ENCODE results near the gene SLC6A9.

SLC6A9 gene

GRCh38 chr1:44036409-44037139 lies 5.3 kb upstream of the SLC6A9 start:
- Histone ChIP-seq H3K4me3 (ENCODE audit: low read length) (no peak overlapping the region), H3K27me3 (ENCODE audit: control insufficient read depth, insufficient read depth, low read length) (no peaks in the 10 kb centered on the region), H3K4me1 (ENCODE audit: control insufficient read depth, insufficient read depth, low read length) (peaks cover 5% of the 10 kb centered on the region; the same call in 1 of the 2 replicates), H3K27ac (ENCODE audit: low read length) (no peak overlapping the region), H3K9me3 (ENCODE audit: control insufficient read depth, insufficient read depth, low read length) (no peaks in the 10 kb centered on the region), H3K36me3 (ENCODE audit: control insufficient read depth, insufficient read depth, low read length) (no peaks in the 10 kb centered on the region)
- no peak for DNase-seq (ENCODE audit: low read depth, low spot score)
- no CpG with 5 or more reads among the region's 6 CpGs for WGBS (ENCODE audit: insufficient coverage, insufficient read length)

GRCh38 chr1:44035726-44036408 lies 4.6 kb upstream of the SLC6A9 start:
- Histone ChIP-seq H3K36me3 (ENCODE audit: control insufficient read depth, insufficient read depth, low read length) (no peaks in the 10 kb centered on the region), H3K27ac (ENCODE audit: low read length) (no peak overlapping the region), H3K9me3 (ENCODE audit: control insufficient read depth, insufficient read depth, low read length) (no peaks in the 10 kb centered on the region), H3K4me1 (ENCODE audit: control insufficient read depth, insufficient read depth, low read length) (peaks cover 5% of the 10 kb centered on the region; the same call in 1 of the 2 replicates), H3K27me3 (ENCODE audit: control insufficient read depth, insufficient read depth, low read length) (no peaks in the 10 kb centered on the region), H3K4me3 (ENCODE audit: low read length) (no peak overlapping the region)
- DNase-seq (ENCODE audit: low read depth, low spot score): no peak
- no CpG with 5 or more reads among the region's 8 CpGs for WGBS (ENCODE audit: insufficient coverage, insufficient read length)

GRCh38 chr1:44034976-44035716 lies 3.9 kb upstream of the SLC6A9 start:
- no peak for DNase-seq (ENCODE audit: low read depth, low spot score)
- Histone ChIP-seq H3K4me1 (ENCODE audit: control insufficient read depth, insufficient read depth, low read length) (peaks cover 5% of the 10 kb centered on the region; the same call in 1 of the 2 replicates), H3K27me3 (ENCODE audit: control insufficient read depth, insufficient read depth, low read length) (no peaks in the 10 kb centered on the region), H3K9me3 (ENCODE audit: control insufficient read depth, insufficient read depth, low read length) (no peaks in the 10 kb centered on the region), H3K4me3 (ENCODE audit: low read length) (no peak overlapping the region), H3K27ac (ENCODE audit: low read length) (no peak overlapping the region), H3K36me3 (ENCODE audit: control insufficient read depth, insufficient read depth, low read length) (no peaks in the 10 kb centered on the region)
- no CpG with 5 or more reads among the region's 11 CpGs for WGBS (ENCODE audit: insufficient coverage, insufficient read length)

GRCh38 chr1:44034423-44034822 lies 3.2 kb upstream of the SLC6A9 start:
- no peaks in the 10 kb centered on the region for H3K36me3 ChIP-seq (ENCODE audit: control insufficient read depth, insufficient read depth, low read length)
- no peaks in the 10 kb centered on the region for H3K27me3 ChIP-seq (ENCODE audit: control insufficient read depth, insufficient read depth, low read length)
- H3K4me1 ChIP-seq (ENCODE audit: control insufficient read depth, insufficient read depth, low read length): peaks cover 6% of the 10 kb centered on the region; the same call in 1 of the 2 replicates
- no peak overlapping the region for H3K4me3 ChIP-seq (ENCODE audit: low read length)
- WGBS (ENCODE audit: insufficient coverage, insufficient read length): no CpG with 5 or more reads among the region's 4 CpGs
- no peak for DNase-seq (ENCODE audit: low read depth, low spot score)
- no peak overlapping the region for H3K27ac ChIP-seq (ENCODE audit: low read length)
- no peaks in the 10 kb centered on the region for H3K9me3 ChIP-seq (ENCODE audit: control insufficient read depth, insufficient read depth, low read length)

GRCh38 chr1:44033756-44034155 lies 2.5 kb upstream of the SLC6A9 start:
- no peak for DNase-seq (ENCODE audit: low read depth, low spot score)
- Histone ChIP-seq H3K27me3 (ENCODE audit: control insufficient read depth, insufficient read depth, low read length) (no peaks in the 10 kb centered on the region), H3K27ac (ENCODE audit: low read length) (no peak overlapping the region), H3K36me3 (ENCODE audit: control insufficient read depth, insufficient read depth, low read length) (no peaks in the 10 kb centered on the region), H3K4me1 (ENCODE audit: control insufficient read depth, insufficient read depth, low read length) (peaks cover 8% of the 10 kb centered on the region; the same call in 1 of the 2 replicates), H3K9me3 (ENCODE audit: control insufficient read depth, insufficient read depth, low read length) (no peaks in the 10 kb centered on the region), H3K4me3 (ENCODE audit: low read length) (no peak overlapping the region)
- no CpG with 5 or more reads among the region's 8 CpGs for WGBS (ENCODE audit: insufficient coverage, insufficient read length)

- Histone ChIP-seq H3K4me3 (ENCODE audit: low read length) (no peak overlapping the region), H3K4me1 (ENCODE audit: control insufficient read depth, insufficient read depth, low read length) (peaks cover 8% of the 10 kb centered on the region; the same call in 1 of the 2 replicates), H3K27me3 (ENCODE audit: control insufficient read depth, insufficient read depth, low read length) (no peaks in the 10 kb centered on the region), H3K9me3 (ENCODE audit: control insufficient read depth, insufficient read depth, low read length) (no peaks in the 10 kb centered on the region), H3K36me3 (ENCODE audit: control insufficient read depth, insufficient read depth, low read length) (no peaks in the 10 kb centered on the region), H3K27ac (ENCODE audit: low read length) (no peak overlapping the region)
- DNase-seq (ENCODE audit: low read depth, low spot score): no peak
- WGBS (ENCODE audit: insufficient coverage, insufficient read length): no CpG with 5 or more reads among the region's 8 CpGs
Measured at GRCh38 chr1:44033041-44033575, 1.8 kb upstream of the SLC6A9 start.

- no peak overlapping the region for H3K27ac ChIP-seq (ENCODE audit: low read length)
- no peak overlapping the region for H3K4me3 ChIP-seq (ENCODE audit: low read length)
- no peaks in the 10 kb centered on the region for H3K9me3 ChIP-seq (ENCODE audit: control insufficient read depth, insufficient read depth, low read length)
- no peaks in the 10 kb centered on the region for H3K27me3 ChIP-seq (ENCODE audit: control insufficient read depth, insufficient read depth, low read length)
- no CpG with 5 or more reads among the region's 6 CpGs for WGBS (ENCODE audit: insufficient coverage, insufficient read length)
- H3K4me1 ChIP-seq (ENCODE audit: control insufficient read depth, insufficient read depth, low read length): peaks cover 8% of the 10 kb centered on the region; the same call in 1 of the 2 replicates
- no peaks in the 10 kb centered on the region for H3K36me3 ChIP-seq (ENCODE audit: control insufficient read depth, insufficient read depth, low read length)
- no peak for DNase-seq (ENCODE audit: low read depth, low spot score)
Measured at GRCh38 chr1:44032170-44032790, 1.0 kb upstream of the SLC6A9 start.

- no CpG with 5 or more reads among the region's 66 CpGs for WGBS (ENCODE audit: insufficient coverage, insufficient read length)
- Histone ChIP-seq H3K27ac (ENCODE audit: low read length) (no peak overlapping the region), H3K36me3 (ENCODE audit: control insufficient read depth, insufficient read depth, low read length) (no peaks in the 10 kb centered on the region), H3K9me3 (ENCODE audit: control insufficient read depth, insufficient read depth, low read length) (no peaks in the 10 kb centered on the region), H3K4me3 (ENCODE audit: low read length) (peak overlapping the region; percentile 36), H3K27me3 (ENCODE audit: control insufficient read depth, insufficient read depth, low read length) (no peaks in the 10 kb centered on the region), H3K4me1 (ENCODE audit: control insufficient read depth, insufficient read depth, low read length) (peaks cover 9% of the 10 kb centered on the region)
- DNase-seq (ENCODE audit: low read depth, low spot score): no peak
Measured at GRCh38 chr1:44030605-44031251, 534 bp downstream of the SLC6A9 start.

- no peaks in the 10 kb centered on the region for H3K27me3 ChIP-seq (ENCODE audit: control insufficient read depth, insufficient read depth, low read length)
- H3K27ac ChIP-seq (ENCODE audit: low read length): no peak overlapping the region
- WGBS (ENCODE audit: insufficient coverage, insufficient read length): no CpG with 5 or more reads among the region's 75 CpGs
- H3K4me3 ChIP-seq (ENCODE audit: low read length): peak overlapping the region; percentile 36
- peaks cover 9% of the 10 kb centered on the region for H3K4me1 ChIP-seq (ENCODE audit: control insufficient read depth, insufficient read depth, low read length)
- no peaks in the 10 kb centered on the region for H3K36me3 ChIP-seq (ENCODE audit: control insufficient read depth, insufficient read depth, low read length)
- no peak for DNase-seq (ENCODE audit: low read depth, low spot score)
- no peaks in the 10 kb centered on the region for H3K9me3 ChIP-seq (ENCODE audit: control insufficient read depth, insufficient read depth, low read length)
Measured at GRCh38 chr1:44029911-44030604, 1.2 kb downstream of the SLC6A9 start.
